AG10803 (cell line): Measurements from ENCODE around the gene MTRFR.

Source experiments
- DNase-seq: peaks from one replicate; pipeline ENCODE4 v3.0.0; 2010; ENCODE audit warnings: low read depth
- H3K4me3 ChIP-seq: 2 replicates; pipeline ENCODE4 v1.5.1; 2011; ENCODE audit warnings: mild to moderate bottlenecking, low read length, control low read depth
- CTCF ChIP-seq: conservative IDR thresholded peaks from 2 replicates; pipeline ENCODE4 v1.5.1; 2011; ENCODE audit warnings: mild to moderate bottlenecking, low read length, control low read depth, inconsistent platforms

The MTRFR gene

GRCh38 chr12:123227581-123228258 lies 5.5 kb upstream of the MTRFR start:
- no peak for DNase-seq
- TF ChIP-seq CTCF = no peak
- H3K4me3 ChIP-seq = no peak overlapping the region

- no peak for TF ChIP-seq CTCF
- no peak for DNase-seq
- H3K4me3 ChIP-seq = no peak overlapping the region
These were observed 4.2 kb upstream of the MTRFR start for GRCh38 chr12:123229051-123229450.

- no peak for DNase-seq
- peak overlapping the region; percentile 90 for H3K4me3 ChIP-seq
These were observed 1.3 kb upstream of the MTRFR start for GRCh38 chr12:123231931-123232330.

DNA sequence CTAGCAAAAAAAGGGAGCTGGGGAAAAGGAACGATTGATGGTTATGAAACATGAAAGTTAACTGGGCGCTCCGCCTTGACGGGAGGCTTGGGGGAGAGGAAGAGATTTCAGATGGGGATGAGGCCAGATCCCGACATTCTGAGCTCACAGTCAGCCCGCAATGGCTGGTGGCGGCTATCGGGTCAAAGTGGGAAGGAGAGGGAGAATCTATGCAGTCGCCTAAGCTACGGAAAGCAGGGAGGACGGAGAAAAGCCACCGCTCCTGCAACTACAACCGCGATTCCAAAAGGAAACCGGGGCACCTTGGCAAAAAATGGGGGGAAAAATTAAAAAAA lies 797 bp upstream of the MTRFR start:
- H3K4me3 ChIP-seq = peak overlapping the region; percentile 90
- TF ChIP-seq CTCF = no peak
- no peak for DNase-seq

More at GRCh38 chr12:123231931-123232330, 1.3 kb upstream of the MTRFR start:
- TF ChIP-seq CTCF = no peak

DNA sequence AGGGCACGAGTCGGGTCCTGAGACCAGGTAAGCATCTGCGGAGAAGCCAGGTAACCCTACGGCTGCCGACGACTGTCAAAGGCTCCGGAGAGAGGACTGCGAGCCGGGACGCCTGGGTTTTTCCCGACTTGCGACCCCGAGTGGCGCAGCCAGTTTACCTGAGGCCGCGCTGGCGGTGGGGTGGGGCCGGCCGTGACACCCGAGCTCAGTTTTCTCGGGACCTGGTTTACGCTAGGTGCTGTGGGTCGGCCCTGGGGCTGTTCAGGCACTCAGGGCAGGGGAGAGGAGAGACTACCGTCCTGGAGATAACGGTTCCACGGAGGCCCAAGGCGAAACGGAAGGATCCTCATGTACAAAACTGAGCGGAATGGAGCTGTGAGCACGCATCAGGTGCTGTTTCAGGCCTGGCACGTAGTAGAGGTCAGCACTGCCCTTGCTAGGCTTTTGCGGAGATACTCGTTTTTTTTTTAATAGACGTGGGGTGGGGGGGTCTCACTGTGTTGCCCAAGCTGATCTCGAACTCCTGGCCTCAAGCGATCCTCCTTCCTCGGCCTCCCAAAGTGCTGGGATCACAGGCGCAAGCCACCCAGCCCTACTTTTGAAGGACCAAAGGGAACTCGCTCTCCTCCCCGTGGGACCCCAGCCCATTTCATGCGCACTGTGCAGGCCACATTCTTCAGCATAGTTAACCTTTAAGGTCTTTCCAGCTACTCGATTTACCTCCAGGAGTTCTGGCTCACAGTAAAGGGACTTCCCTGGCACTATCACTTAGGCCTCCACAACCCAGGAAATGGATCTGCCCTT lies 471 bp downstream of the MTRFR start:
- no peak for TF ChIP-seq CTCF
- H3K4me3 ChIP-seq = peak overlapping the region; percentile 99
- DNase-seq = no peak

DNA sequence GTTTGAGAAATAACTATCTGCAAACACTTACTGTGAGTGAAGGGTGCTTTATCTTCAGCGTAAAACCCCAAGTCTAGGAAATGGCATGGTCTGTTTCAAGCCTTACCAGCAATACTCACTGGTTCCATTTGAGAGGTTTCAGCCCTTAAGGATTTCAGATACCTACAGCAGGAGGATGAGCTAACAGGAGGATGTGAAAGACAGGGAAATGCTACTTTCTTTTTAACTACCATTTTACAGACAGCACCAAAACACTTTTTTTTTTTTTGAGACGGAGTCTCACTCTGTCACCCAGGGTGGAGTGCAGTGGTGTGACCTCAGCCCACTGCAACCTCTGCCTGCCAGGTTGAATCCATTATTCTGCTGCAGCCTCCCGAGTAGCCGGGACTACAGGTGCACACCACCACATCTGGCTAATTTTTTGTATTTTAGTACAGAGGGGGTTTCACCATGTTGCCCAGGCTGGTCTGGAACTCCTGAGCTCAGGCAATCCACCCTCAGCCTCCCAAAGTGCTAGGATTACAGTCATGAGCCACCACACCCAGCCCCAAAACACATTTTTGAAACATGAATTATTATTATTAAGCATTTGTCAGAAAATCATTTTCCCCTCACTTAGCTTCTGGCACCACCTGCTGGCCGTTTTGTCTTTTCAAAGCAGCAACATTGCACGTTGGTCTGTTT lies 4.6 kb downstream of the MTRFR start:
- peak; percentile 66 for DNase-seq
- peak; percentile 79 for TF ChIP-seq CTCF
- no peak overlapping the region for H3K4me3 ChIP-seq
